Activated CD4-positive, alpha-beta T cell treated with anti-CD3 and anti-CD28 coated beads, Interleukin-10, Interleukin-2, amounts not matched to agents 100 ng/mL and 50 ng/mL, durations not matched to agents 16 hours and 8 hours (primary cell): ENCODE data around the gene ATXN2L.
"Not testable (repeated sequence)": the region's sequence is repeated elsewhere in the genome, so short reads cannot be mapped to it uniquely, and the experiment has no call there.

ENCODE experiments used
- DNase-seq: peaks from one replicate; pipeline ENCODE4 v3.0.0-alpha.2; 2020

ATXN2L gene

DNA sequence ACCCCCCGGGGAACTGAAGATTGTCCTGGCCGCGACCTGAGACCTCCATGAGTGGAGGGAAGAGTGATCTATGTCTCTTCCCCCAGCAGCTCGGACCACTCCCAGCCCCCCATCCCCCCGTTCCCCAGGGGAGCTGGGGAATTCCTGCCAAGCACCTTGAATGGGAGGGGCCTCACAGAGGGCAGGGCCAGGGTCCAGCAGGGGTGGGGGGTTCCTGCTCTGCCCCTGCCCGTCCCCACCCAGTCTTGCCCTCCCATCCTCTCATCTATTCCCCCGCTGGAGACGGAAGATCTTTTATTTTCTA, 13.9 kb downstream of the ATXN2L start:
- no peak for DNase-seq

DNA sequence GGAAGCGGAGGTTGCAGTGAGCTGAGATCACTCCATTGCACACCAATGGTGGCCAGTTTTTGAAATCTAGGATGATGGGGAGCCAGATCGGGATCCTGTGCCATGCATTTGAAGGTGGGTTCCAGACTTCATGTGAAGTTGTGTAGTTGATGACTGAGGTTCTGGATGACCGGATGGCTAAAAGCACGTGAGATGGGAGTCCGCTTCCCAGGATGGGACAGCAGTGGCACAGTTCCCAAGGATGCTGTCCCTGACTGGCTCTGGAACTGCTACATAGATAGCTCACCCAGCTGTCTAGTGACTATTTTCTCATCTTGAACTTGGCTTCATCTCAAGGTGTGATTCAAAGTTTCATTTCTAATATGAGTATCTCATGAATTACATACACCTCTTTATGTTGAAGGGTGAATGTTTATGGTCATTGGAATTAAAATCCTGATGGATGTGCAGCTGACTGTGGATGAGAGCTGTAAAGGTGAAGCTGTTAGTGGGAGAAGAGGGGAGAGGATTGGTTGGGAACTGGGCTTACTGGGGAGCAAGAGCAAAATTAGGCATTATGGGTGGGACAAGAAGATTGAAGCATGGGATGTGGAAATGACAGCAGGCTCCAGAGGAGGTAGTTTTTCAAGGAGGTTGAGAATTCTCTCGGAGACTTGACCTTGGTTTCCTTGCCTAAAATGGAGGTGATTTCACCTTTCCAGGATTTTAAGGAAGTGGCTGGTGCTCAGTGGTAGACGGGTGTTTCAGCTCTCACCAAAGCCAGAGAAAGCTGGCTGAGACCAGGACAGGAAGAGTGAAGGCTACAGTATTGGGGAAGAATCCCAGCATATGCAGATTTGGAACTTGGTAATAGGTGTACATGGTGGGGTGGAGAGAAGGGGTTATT, 15.1 kb downstream of the ATXN2L start:
- peak; percentile 26 for DNase-seq

DNA sequence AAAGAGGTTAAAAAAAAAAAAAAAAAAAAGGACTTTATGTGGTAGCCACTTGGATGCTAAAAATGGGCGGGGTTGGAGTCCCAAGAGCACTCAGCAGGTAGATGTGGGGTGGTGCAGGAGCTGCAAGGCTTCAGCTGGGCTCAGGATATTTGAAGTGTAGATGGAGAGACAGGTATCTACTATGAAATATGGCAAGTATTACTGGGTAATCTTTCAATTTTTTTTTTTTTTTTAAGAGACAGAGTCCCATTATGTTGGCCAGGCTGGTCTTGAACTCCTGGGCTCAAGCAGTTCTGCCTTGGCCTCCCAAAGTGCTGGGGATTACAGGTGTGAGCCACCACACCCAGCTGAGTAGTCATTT, 15.7 kb downstream of the ATXN2L start:
- no peak for DNase-seq

DNA sequence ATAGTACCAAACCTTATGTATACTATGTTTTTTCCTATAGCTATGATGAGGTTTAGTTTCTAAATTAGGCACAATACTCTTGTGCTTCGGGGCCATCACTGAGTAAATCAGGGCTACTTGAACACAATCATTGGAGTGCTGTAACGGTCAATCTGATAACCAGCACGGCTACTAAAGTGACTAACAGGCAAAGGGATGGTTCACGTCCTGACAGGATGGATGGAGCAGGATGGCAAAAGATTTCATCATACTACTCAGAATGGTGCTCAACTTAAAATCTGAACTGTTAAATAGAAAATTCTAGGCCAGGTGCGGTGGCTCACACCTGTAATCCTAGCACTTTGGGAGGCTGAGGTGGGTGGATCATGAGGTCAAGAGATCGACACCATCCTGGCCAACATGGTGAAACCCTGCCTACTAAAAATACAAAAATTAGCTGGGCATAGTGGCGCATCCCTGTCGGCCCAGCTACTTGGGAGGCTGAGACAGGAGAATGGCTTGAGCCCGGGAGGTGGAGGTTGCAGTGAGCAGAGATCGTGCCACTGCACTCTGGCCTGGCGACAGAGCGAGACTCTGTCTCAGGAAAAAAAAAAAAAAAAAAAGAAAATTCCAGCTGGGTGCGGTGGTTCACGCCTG, 16.3 kb downstream of the ATXN2L start:
- DNase-seq: no peak

DNA sequence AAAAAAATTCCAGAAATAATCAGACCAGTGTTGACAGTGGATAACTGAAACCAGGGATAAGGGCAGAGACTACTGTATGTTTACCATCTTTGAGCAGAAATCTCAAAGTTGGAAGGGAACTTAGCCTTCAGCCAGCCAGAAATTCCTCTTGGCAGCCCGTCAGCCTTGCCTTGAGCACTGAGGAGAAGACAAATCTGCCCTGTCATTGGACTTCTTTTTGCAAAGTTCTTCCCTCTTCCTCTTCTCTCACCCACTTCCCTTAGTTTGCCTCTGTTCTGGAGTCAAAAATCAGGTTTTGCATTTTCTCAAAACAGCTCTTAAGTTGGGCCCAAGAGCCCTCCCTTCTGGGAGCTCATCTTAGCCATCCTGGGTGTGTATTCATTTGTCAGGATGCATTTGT, 17.1 kb downstream of the ATXN2L start:
- DNase-seq: no peak

DNA sequence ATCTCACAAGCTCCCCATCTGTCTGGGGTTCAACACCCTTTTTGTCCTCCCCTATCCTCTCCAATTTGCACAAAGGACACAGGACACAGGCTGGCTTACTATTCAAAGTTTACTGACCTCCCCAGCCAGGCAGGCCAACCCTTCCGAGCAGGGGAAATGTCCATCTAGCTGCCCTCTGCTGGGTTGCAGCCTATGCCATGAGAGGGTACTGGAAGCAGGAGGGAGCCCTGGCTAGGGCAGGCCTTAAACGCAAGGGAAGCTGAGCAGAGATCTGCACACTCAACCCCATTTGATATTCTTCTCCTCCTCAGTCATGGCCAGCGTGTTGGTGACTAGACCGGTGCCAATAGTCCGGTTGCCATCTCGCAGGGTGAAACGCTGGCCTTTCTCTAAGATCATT, 19.9 kb downstream of the ATXN2L start:
- DNase-seq: no peak

DNA sequence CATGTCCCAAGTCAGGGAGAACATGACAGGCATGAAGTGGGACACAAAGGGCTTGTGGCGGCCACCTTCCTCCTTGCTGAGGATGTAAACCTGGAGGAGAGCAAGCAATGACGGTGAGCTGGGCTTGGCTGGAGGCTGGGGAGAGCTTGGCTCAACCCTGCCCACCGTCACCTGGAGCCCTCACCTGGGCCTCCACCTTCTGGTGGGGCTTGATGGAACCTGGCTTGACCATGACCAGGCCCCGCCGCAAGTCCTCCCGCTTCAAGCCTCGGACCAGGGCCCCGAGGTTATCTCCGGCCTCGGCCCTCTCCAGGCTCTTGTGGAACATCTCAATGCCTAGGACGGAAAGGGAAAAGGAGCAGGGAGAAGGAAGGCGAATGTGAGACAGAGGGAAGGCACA, 21.0 kb downstream of the ATXN2L start:
- DNase-seq: no peak

DNA sequence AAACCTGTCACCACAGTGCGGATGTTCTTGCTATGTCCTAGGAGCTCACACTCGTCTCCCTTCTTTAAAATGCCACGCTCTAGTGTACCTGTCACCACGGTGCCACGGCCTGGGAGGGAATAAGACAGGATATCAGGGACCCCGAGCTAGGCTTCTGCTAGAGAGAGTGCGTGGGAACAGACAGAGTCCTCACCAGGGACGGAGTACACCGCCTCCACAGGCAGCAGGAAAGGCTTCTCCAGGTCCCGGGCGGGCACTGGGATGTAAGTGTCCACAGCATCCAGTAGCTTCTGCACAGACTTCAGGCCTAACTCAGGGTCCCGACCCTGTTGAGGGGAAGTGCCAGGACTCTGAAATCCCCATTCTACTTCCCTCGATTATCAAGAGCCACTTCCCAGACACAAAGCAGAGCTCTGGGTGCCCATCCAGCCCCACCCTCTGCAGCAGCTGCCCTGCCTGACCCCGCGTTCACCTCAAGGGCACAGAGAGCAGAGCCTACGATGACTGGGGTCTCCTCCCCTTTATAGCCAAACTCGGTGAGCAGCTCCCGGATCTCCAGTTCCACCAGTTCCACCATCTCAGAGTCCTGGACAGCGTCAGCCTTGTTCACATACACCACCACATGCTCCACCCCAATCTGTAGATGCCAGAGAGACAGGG, 21.6 kb downstream of the ATXN2L start:
- DNase-seq: no peak

DNA sequence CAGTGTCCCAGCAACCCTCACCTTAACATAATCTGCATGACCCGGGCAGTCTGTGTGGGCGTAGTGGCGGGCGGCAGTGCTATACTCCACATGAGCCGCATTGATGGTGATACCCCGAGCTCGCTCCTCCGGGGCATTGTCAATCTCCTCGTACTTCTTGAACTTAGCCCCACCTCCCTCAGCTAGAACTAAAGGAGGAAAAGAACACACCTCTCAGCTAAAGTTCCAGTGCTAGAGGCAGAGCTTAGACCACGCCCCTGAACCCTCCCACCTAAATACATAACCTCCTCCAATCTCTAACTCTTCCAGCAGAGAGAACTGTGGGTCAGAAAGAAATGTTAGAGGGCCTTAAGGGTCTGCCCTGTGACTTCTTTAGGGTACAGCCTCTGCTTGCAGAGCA, 22.5 kb downstream of the ATXN2L start:
- DNase-seq: peak; percentile 64

DNA sequence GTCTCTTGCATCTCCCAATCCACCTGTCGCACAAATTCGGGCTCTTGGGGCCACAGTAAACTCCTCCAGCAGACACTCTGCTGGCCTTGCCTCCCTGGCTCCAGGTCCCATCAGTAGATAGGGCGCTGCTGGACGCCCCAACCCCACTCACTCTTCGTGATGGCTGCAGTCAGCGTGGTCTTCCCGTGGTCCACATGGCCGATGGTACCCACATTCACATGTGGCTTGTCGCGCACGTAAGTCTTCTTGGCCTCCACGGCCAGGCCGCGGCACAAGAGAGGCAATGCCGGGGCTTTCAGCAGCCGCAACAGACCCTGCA, 22.9 kb downstream of the ATXN2L start:
- DNase-seq: no peak

DNA sequence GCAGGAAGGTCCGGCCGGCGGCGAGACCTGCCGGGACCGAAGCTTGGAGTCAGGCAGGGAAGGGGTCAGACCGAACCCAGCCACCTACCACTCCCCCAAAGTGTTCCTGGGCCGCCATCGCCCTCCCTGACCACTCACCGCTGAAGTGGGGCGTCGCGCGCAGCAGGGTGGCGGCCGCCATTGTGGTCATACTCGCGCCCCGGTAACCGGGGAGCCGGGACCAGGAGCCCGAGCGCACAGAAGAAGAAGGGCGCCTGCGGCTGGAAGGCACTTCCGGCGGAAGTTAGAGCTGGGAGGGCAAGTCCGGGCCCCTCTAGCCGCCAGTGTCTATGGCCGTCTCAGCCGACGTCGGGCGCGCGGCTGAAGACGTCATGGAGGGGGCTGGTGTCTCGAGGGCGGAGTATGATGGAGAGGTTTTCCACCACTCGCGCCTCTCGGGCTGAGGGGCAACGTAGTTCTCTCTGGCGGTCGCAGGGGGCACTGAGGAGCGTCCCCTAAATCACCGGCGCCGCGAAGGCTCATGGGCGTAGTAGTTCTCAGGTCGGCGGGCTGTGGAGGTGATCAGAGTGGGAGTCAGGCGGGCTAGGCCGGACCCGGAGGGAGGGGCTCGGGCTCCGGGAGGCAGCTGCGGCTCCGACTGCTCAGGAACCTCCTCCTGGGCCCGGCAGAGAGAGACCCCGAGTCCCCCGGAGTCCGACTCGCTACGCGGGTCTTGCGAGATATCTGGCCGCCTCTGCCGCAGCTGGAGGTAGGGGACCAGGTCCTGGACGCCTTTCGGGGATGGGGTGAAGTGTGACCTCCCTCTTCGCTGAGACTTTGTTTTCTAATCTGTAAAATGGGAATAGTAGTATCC, 23.5 kb downstream of the ATXN2L start, which contains the start of gene TUFM:
Gene TUFM (minus strand): TSS at position 269 of the 853 bp plus-strand sequence. CDS start 79 bp downstream, at position 190.
- DNase-seq: peak; percentile 99

DNA sequence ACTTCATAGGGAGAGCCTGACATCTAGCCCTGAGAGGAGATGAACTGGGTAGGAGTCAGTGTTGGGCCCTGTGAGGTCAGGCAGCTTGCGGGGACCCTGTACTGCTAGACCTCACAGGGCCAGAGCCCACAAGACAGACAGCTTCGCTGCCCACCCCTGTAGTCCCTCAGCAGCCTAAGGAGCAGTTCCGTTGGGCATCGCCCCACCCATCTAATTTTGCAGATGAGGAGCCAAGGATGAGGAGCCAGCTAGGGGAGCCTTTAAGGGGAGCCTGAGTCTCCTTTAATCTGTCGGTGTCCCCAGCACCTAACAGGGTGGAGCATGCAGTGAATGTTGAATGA, 24.1 kb downstream of the ATXN2L start:
- no peak for DNase-seq

DNA sequence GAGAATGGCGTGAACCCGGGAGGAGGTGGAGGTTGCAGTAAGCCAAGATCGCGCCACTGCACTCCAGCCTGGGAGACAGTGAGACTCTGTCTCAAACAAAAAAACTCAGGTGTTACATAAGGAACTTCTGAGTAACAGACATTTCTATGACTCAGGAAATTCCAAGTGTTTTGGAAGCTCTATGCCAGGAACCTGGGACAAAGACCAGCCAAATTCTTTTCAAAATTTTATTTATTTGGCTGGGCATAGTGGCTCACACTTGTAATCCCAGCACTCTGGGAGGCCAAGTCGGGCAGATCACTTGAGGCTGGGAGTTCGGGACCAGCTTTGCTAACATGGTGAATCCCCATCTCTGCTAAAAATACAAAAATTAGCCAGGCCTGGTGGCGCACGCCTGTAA, 35.6 kb downstream of the ATXN2L start:
- DNase-seq: no peak

DNA sequence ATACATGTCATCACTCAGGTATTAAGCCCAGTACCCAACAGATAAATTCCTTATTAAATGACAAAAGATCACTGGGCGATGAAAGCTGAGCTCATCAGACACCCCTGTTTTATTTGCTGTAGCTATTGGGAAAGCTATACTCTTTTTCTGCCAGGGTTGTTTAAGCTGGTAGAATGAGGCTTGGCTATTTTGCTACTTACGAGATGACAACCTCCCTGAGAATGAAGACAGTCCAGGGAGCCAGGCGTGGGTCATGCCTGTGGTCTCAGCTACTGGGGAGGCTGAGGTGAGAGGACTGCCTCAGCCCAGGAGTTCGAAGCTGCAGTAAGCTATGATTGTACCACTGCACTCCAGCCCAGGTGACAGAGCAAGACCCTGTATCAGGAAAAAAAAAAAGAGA, 36.5 kb downstream of the ATXN2L start:
- DNase-seq: no peak

DNA sequence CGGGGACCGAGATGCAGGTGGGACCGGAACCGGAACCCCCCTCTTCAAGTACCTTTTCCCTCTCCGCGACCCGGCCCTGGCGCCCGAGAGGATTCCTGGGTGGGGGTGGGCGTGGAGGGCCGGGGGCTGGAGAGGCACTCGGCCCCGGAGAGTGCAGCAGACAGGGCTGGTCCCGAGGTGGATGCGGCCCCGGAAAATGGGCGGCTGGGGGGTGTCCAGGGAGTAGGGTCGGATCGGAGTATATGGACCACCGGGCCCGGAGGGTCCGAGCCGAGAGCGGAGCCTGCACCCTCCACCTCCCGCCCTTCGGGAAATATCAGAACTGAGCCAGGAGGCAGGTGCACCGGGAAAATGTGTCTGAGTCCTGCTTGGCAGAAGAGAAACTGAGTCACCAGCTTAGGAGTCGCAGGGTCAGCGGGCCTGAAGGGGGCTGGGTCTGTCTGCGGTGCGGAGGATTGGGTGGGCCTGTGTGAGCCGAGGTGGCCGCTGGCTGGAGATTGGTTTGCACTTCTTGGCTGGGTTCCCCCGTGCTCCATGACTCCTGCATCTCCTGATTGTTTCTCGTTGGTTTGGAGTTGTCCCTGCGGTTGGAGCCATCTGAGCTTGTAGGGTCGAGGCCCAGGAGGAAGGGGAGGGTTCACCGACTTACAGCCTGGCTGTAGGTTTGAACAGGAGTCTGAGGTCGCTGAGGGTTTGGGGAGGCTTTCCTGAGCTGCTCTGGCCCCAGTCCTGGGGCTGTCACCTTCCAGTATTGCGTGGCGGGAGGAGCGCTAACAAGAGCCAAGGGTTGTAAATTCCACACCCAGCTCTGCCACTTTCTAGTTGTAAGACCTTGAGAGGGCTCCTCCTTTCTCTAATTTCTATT, 41.4 kb downstream of the ATXN2L start:
- peak; percentile 20 for DNase-seq

DNA sequence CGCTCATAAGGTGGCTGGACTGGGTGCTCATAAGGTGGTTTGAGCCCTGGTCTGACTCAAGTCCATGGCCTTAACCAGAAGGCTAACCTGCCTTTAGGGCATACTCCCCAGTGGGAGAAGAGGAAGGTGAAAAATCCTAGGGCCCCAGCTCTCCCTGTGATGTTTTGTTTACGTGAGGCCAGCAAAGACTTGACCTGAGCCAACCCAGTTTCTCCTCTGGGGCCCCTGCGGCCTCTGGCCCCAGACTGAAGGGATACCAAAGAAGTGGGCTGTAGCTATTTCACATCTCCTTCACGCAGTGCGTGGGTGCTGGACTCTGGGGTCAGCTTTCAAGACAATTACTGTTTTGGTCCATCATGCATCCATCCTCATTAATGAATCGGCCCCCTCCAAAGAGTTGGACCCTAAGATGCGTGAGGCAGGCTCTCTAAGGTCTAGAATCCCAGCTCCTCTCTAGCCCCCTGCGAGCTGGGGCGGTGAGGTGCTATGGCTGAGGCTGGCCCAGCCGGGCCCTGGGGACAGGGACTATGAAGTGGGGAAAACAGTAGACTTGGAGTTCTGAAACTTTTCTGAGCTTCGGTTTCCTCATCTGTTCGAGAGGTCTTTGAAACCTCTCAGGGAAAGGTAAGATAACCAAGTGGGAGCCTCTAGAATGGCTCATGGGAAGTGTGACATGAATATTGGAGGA, 42.3 kb downstream of the ATXN2L start:
- no peak for DNase-seq

DNA sequence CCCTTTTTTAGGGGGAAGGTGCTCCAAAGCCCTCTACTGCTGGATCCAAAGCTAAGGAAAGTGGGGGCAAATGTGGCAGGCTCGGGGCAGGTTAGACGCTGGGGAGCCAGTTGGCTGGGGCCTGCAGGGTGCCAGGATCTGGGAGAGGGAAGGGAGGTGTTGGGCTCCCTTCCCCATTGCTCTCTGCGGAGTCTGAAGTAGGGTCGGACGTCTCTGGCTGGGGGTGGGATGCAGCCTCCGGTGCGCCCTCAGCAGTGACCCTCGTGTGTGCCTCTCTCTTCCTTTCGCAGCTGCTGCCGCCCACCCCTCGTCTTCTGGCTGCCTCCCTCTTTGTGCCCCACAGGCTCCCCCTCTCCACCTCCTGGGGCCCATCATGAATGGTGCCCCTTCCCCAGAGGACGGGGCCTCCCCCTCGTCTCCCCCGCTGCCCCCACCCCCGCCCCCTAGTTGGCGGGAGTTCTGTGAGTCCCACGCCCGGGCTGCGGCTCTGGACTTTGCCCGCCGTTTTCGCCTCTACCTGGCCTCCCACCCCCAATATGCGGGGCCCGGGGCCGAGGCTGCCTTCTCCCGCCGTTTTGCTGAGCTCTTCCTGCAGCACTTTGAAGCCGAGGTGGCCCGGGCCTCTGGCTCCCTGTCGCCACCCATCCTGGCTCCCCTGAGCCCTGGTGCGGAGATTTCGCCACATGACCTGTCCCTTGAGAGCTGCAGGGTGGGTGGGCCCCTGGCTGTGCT, 43.1 kb downstream of the ATXN2L start:
- DNase-seq: no peak

DNA sequence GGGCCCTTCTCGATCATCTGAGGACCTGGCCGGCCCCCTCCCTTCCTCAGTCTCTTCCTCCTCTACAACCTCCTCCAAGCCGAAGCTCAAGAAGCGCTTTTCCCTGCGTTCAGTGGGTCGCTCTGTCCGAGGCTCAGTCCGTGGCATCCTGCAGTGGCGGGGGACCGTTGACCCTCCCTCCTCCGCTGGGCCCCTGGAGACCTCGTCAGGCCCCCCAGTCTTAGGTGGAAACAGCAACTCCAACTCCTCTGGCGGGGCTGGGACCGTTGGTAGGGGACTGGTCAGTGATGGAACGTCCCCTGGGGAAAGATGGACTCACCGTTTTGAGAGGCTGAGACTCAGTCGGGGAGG, 43.6 kb downstream of the ATXN2L start:
- DNase-seq: no peak

DNA sequence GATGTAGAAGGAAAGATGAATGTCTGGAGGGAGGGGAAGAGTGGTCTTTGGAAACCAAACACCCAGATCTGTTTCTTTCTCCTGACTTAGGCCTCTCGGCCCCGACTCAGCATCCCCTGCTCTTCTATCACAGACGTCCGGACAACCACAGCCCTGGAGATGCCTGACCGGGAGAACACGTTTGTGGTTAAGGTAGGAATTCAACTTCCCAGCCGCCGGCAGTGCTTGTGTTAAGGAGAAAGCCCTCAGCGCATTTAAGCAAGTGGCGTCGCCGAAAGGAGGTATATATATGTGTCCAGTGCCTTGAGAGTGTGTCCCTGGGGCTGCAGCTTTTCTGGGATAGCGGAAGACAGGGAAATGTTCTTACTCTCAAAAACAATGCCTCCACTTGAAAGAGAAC, 44.4 kb downstream of the ATXN2L start:
- DNase-seq: no peak

DNA sequence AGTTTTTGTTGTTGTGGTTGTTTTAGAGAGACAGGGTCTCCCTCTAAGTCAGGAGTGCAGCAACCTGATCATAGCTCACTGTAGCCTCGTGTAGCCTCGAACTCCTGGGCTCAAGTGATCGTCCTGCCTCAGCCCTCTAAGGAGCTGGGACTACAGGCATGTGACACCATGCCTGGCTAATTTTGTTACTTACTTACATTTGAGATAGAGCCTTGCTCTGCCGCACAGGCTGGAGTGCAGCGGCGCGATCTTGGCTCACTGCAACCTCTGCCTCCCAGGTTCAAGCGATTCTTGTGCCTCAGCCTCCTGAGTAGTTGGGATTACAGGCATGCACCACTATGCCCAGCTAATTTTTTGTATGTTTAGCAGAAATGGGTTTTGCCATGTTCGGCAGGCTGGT, 44.8 kb downstream of the ATXN2L start:
- DNase-seq: not testable (repeated sequence)

DNA sequence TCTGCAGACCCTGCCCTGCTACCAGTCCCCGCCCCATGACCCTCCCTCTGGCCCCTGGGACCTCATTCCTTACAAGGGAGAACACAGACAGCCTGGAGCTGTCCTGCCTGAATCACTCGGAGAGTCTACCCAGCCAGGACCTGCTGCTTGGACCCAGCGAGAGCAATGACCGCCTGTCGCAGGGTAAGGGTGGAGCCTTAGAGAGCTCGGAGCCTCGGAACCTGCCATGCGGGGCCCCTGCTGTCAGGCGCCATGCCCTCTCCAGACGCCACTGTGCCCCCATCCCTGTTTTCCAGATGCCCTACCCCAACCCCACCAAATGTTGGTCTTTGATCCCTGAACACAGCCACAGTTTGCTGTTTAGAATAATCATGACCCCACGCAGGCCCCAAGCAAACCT, 46.4 kb downstream of the ATXN2L start:
- DNase-seq: no peak
